Cortex of kidney (tissue), 1 donor: Measurements from ENCODE around the gene CR1L.
"Not testable (repeated sequence)": the region's sequence is repeated elsewhere in the genome, so short reads cannot be mapped to it uniquely, and the experiment has no call there.

Experiments used
- DNase-seq: peaks from one replicate; lab custom pipeline; 2025; lab: John Stamatoyannopoulos, UW

CR1L gene

DNA sequence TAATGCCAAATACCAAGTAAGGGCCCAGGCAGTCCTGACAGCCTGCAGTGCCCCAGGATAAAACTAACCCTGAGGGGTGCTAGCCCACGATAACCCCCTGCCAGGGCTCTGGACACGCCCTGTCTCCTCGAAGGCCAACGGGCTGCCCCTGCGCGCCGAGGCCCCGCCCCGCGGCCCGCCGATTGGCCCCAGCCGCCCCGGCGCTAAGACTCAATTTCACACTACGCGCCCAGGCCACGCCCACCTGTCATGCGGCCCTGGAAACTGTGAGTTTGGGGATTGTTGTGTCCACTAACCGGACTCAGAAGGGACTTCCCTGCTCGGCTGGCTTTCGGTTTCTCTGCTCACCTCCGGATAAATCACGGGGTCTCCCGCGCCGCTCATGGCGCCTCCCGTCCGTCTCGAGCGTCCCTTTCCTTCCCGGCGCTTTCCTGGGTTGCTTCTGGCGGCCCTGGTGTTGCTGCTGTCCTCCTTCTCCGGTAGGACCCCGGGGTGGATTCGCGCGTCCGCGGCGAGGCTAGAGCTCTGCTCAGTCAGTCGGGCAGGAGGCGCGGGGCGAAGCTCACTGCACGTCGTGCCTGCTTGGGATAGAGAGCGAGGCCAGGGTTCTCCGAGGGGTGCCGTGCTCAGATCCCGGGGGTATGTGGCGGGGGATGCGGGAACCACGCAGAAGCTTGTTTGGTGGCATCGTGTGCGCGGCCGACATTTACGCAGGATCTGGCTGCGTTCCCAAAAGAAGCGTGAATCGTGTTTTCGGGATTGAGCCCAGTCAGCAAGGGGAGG is at the start of gene CR1L:
TSS of gene CR1L (plus strand) at position 282 of the 783 bp plus-strand sequence. CDS start at position 383, 101 bp downstream.
- DNase-seq: no peak

DNA sequence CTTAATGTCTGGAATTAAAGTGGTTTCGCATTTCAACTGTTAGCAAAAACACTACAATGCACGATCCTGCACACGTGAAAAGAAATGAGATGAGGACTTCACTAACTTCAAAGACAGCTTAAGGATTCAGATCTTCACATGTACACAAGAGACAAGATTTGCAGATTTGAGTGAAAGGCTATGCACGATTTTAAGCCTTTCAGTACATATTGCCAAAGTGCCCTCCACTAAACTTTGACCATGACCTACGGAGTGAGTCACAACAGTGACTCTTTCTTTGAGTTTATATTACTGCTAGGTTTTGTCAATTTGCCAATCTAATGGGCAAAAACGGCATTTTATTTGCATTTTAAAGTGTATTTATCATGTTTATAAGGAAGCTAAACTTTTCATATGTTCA is 41.2 kb upstream of the CR1L start:
- no peak for DNase-seq

DNA sequence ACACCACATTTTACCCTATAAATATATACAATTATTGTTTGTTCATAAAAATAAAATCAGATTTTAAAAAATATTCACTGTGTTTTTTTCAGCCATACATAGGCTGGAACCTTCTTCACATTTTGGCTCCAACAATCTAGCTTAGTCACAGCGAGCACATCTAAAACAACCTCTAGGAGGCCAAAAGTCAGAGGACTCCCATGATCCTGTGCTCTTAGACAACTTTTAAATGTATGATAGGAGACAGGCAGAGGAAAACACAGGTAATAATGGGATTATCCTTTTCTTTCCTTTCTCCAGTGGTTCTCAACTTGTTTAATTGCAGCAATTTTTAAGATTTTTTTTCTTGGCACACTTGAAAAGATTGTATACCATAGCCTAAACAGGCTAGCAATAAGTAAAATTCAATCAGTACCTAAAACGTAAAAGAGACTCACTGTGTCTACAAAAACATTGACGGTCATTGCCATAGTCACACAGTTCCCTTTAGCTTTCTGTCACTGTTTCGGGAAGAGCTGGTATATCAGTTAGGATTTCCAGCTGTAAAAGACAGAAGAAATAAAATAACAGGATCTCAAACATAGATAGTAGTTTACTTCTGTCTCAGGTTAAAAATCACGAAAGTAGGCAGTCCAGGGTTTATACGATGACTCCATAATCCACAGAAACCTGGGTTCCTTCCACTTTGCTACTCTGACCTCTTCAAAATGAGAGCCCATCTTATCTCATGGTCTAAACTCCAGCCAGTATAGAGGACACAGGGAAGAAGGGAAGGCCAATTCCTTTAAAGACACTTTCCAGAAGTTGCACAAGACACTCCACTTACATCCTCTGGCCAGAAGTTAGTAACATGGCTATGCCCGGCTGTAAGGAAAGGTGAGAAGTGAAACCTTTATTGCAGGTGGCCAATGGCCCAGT is 39.2 kb upstream of the CR1L start:
- no peak for DNase-seq

- no peak for DNase-seq
Observed at GRCh38 chr1:207606362-207606755, 38.6 kb upstream of the CR1L start.

GRCh38 chr1:207612762-207613161 is 32.2 kb upstream of the CR1L start:
- DNase-seq: no peak

- DNase-seq: no peak
Observed at GRCh38 chr1:207619871-207620542, 24.9 kb upstream of the CR1L start.

- DNase-seq: no peak
Observed at GRCh38 chr1:207620543-207620893, 24.4 kb upstream of the CR1L start.

GRCh38 chr1:207625504-207626071 is 19.3 kb upstream of the CR1L start:
- not testable (repeated sequence) for DNase-seq

DNA sequence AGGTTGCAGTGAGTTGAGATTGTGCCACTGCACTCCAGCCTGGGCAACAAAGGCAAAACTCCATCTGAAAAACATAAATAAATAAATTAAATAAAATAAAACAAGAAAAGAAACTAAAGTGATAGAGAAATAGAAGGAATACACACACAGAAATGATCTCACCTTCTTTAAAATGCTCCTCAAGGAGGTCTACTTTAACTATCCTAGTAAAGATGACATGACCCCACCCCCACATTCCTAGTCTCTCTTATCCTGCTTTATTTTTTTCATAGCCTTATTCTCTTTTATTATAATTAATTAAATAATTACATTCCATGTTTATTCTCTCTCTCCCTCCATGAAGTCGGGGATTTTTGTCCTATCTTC is 18.0 kb upstream of the CR1L start:
- no peak for DNase-seq

DNA sequence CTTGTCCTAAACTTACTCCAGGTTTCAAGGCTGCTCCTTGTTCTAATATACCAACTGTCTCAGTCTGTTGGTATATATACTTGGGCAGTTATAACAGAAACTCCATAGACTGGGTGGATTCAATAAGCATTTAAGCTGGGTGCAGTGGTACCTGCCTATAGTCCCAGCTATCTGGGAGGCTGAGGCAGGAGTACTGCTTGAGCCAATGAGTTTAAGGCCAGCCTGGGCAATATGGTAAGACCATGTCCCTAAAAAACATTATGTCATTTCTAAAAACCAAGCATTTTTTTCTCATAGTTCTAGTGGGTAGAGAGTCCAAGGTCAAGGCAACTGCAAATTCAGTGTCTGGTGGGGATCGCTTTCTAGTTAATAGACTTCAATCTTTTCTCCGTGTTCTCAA is 17.4 kb upstream of the CR1L start:
- DNase-seq: no peak

DNA sequence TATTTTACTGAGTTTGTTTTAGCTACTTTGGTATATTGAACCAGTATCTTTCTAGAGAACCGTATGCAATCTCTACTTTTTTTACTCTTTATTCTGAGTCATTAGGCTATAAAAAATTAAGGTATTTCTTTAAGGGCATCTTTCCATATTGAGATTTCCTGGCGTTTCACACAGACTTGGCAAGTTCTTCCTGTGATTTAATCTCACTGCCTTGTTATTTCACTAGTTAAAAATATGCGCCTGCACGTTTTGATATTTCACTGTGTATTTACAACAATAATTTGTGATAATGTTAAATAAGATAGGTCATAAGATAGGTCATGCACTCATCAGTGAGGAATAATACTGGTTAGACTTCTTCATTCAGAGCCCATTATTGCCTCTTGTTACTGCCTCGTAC is 16.2 kb upstream of the CR1L start:
- DNase-seq: no peak

DNA sequence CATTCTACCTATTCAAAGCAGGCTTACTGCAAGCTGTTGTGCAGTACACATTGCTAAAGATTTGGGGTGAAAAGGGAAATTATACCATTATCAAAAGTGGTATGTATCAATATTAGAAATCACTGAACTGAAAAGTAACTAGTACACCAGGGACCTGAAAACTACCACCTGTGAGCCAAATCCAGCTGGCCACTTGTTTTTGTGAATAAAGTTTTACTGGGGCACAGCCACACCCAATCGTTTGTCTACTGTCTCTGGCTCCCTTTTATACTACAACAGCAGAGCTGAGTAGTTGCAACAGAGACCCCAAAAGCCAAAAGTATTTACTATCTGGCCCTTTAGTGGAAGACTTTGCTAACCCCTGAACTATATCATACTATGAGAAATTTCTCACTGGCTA is 13.8 kb upstream of the CR1L start:
- DNase-seq: no peak

GRCh38 chr1:207633226-207633625 is 11.7 kb upstream of the CR1L start:
- DNase-seq: no peak

GRCh38 chr1:207633699-207634289 is 11.1 kb upstream of the CR1L start:
- DNase-seq: not testable (repeated sequence)

GRCh38 chr1:207634293-207634692 is 10.6 kb upstream of the CR1L start:
- DNase-seq: not testable (repeated sequence)

DNA sequence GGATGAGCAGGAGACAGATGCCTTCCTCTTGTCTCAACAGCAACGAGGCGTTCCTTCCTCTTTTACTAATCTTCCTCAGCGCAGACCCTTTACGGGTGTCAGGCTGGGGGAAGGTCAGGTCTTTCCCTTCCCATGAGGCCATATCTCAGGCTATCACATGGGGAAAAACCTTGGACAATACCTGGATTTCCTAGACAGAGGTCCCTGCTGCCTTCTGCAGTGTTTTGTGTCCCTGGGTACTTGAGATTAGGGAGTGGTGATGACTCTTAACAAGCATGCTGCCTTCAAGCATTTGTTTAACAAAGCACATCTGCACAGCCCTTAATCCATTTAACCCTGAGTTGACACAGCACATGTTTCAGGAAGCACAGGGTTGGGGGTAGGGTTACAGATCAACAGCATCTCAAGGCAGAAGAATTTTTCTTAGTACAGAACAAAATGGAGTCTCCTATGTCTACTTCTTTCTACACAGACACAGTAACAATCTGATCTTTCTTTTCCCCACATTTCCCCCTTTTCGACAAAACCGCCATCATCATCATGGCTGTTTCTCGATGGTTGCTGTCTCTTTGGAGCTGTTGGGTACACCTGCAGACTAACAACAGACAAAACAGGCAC is 9.3 kb upstream of the CR1L start:
- DNase-seq: not testable (repeated sequence)

DNA sequence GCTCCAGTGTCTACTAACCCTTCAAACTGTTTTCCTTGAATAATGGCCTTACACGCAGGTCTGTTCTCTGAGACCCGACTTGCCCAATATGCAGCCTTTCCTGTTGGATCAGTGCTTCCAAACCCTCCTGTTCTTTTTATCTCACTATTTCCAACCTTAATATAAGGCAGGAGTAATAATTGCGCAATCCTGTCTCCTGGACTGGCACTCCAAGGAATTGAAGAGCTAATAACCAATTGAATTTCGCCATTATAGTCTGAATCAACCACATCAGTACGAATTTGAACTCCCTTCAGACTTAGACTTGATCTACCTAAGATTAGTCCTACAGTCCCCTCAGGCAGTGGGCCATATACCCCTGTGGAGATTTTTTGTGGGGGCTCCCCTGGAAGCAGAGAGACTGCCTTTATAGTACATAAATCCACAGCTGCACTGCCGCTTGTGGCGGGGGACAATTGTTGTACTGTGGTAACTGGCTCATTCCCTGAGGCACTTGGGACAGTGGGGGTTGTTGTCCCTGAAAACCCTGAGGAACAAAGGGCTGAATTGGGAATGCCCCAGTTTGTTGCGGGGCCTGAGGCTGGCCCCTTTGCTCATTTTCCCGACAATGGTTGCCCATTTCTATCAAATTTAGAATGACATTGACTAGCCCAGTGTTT is 6.3 kb upstream of the CR1L start:
- not testable (repeated sequence) for DNase-seq

GRCh38 chr1:207639362-207639761 is 5.6 kb upstream of the CR1L start:
- not testable (repeated sequence) for DNase-seq

DNA sequence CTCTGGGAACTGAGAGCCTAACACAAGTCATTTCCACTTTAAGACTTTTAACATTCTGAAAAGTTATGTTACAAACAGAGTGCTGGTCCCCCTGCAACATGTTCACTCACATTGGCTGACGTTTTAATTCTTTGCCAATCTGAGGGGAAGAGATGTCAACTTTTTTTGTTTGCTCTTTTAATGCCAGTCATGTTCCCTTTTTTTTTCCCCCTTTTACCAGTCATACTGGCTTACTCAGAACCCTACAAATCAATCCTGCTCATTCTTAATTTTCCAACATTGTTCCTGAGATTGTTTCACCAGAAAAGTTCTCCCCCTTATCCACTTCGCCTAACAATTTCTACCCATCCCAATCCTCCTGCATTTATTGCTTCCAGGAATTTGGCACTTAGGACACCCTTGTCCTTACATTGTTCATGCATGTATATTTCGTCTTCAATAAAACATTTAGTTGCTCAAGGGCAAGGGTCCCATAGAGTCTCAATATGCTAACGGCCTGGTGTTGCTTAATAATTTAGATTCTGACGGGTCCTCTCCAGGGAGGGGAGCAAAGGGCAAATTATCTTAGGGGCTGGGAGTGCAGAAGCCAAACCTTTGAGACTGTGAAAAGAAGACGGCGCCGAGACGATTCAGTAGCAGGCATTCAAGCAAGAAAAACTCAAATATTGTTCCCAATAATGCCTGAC is 624 bp upstream of the CR1L start:
- no peak for DNase-seq

DNA sequence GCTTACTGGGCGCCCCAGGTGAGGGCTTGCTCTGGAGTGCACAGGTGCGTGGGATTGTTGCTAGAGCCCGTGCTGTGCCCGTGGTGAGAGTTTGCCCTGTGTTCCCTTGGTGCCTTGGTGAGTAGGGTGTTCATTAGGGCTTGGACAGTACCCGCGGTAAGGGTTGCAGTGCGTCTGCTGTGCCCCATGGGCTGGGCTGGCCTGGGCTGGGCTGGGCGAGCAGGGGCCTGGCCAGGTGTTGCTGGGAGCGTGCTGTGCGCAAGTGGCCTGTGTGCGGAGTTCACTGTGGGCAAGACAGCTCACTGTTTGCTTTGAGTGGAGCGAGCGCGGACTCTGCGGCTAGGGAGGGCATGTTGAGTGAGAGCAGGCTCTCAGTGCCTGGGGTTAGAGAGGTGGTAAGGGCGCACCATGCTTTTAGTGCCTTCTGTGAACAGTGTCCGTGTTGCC is 725 bp downstream of the CR1L start:
- no peak for DNase-seq
